Measurements from ENCODE around the gene WDR37.
"Not testable (repeated sequence)": the region's sequence is repeated elsewhere in the genome, so short reads cannot be mapped to it uniquely, and the experiment has no call there.

WDR37 gene

DNA sequence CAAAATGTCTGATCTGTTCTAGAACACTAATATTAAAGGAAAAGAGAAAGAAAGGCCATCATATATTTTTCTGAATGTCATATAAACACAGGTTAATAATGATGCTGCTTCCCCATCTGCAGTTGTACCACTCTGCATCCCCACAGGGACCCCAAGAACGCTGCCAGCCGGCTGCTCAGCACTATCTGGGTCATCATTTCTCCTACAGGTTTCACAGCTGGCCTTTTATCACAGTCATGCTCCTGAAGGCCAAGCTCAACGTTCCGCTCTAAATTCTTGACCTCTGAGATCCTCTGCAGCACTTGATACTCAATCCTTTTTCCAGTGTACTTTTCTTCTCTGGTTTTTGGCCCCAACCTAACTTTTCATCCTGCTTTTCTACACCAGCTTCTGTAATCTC lies 12.0 kb upstream of the WDR37 start:
- DNase-seq, result no peak

DNA sequence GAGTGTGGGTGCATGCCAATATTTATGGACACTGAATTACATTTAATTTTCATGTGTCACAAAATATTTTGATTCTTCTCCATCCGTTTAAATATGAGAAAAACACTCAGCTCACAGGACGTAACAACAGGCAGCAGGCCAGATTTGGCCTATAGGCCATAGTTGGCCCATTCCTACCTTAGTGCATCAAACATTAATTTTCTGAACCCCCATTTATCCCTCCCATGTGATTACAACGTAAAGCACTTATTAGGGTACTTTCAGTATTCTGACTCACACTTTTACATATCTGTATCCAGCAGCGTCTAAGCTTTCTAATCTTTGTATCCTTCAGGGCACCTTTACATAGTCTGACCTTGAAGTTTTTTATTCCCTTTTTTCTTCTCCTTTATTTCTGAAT lies 11.2 kb upstream of the WDR37 start:
- DNase-seq, result no peak

GRCh38 chr10:1045415-1045814 lies 10.8 kb upstream of the WDR37 start:
- no peak for DNase-seq

DNA sequence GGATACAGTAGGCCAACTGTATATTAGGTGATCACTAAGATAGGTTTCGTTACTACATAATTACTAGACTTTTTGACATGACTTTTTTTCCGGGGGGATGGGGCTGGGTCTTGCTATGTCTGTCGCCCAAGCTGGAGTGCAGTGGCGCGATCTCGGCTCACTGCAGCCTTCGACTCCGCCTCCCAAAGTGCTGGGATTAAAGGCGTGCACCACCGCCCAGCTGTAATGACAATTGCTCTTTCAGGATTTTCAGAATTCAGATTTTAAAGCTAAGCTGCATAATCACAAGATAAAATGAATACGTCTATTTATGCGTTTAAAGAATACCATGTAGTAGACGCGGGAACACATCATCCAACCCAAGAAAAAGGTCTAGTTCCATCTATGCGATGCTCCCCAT lies 8.2 kb upstream of the WDR37 start:
- no peak for DNase-seq

DNA sequence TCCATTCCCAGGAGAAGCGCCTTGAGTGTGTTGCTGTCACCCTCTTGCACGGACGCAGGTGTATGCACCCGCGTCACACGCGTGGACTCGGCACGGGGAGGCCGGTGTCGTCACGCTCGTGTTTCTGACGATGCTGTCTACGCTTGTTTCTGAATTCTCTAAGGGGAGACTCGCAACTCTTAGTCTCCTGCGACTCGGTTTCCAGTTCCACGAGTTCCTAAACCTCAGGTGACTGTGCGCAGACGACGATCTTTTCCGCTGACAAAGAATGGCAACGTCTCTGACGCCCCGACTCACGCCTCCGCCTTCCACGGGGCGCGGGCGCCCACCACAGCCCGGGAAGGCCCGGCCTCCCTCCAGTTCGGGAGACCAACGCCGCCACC lies 7.8 kb upstream of the WDR37 start:
- DNase-seq, result no peak

GRCh38 chr10:1048732-1049424 lies 7.3 kb upstream of the WDR37 start, which contains the start of gene IDI1:
Gene IDI1, minus strand, starts transcription at chr10:1049119. Its CDS starts 116 bp downstream, at chr10:1049003.
- DNase-seq, result peak; percentile 94

GRCh38 chr10:1049425-1049958 lies 6.7 kb upstream of the WDR37 start:
- no peak for DNase-seq

DNA sequence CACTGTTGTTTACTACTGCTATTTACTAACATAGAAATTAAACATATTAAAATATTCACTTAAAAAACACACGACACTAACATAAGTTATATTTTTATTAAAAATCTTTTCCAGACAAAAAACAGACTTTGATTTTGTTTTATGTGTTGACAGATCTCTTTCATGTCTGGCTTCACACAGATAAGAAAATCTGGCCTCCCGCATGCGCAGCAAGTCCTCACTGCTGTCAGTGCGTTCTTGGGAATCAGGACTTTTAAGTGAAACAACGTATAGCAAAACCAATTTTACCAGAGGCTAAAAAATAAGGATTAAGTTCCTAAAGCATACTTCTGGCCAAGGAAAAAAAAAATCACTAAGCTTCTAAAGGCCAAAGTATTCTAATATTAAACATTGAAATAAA lies 6.0 kb upstream of the WDR37 start:
- no peak for DNase-seq

- peak; percentile 29 for DNase-seq
Measured at GRCh38 chr10:1050554-1050953, 5.6 kb upstream of the WDR37 start.

DNA sequence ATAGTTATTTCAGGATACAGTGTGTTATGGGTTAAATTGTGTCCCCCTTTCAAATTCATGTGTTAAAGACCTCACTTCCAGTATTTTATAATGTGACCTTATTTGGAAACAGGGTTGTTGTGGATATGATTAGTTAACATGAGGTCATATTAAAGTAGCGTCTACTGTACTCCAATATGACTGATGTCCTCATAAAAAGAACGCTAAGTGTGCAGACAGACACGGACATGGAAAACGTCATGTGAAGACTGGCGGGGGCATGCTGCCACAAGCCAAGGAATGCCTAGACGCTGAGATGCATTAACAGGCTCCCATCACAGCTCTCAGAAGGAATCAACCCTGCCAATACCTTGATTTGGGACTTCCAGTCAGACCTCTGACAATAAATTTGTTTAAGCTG lies 1.5 kb upstream of the WDR37 start:
- no peak for DNase-seq

GRCh38 chr10:1057106-1057657 lies 997 bp downstream of the WDR37 start:
- DNase-seq, result no peak

- no peak for DNase-seq
Measured at GRCh38 chr10:1058017-1058416, 1.8 kb downstream of the WDR37 start.

- no peak for DNase-seq
Measured at GRCh38 chr10:1059902-1060301, 3.7 kb downstream of the WDR37 start.

DNA sequence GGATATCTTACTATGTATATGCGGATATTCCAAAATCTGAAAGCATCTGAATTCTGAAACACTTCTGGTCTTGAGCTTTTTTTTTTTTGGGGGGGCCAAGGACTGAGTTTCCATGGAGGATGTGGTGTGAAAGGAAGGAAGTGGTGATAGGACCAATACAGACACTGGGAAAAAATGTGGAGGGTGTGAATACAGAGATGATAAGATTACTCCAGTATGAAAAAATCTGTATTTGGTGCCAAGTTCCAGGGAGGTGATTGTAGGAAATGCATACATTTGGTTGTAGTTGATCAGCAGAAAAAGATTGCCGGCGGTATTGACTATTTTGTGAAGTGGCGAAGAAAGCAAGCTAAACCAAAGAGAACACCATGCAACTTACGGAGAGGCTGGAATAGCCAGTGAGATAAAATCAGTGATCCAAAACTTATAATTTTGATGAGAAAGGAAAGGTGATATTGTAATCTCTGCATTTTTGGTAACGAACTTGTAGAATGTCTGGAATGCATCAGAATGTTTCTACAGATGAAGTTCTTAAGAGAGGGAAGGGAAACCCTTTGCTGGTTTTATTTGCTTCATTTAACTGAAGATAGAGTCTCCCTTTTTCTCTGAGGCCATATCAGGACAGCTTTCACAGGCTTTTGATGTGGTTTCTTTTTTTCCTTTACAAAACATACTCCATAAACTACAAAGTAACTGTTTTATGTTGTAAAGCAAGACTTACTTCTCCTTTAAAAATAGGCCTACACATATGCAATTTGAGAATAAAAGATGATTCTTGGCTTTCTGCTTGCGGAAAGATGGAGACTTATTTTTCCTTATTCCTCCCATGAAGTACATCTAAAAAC lies 6.0 kb downstream of the WDR37 start:
- no peak for DNase-seq

GRCh38 chr10:1063232-1063865 lies 7.2 kb downstream of the WDR37 start:
- DNase-seq, result peak; percentile 18

- DNase-seq, result no peak
Measured at GRCh38 chr10:1064964-1065247, 8.7 kb downstream of the WDR37 start.

DNA sequence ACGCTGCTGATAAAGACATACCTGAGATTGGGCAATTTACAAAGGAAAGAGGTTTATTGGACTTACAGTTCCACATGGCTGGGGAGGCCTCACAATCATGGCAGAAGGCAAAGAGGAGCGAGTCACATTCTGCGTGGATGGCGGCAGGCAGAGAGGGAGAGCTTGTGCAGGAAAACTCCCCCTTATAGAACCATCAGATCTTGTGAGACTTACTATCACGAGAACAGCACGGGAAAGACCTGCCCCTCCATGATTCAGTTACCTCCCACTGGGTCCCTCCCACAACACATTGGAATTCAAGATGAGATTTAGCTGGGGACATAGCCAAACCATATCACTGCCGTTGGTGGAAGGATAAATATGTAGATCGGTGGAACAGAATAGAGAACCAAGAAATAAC lies 10.5 kb downstream of the WDR37 start:
- not testable (repeated sequence) for DNase-seq

GRCh38 chr10:1068380-1069361 lies 12.5 kb downstream of the WDR37 start:
- no peak for DNase-seq

DNA sequence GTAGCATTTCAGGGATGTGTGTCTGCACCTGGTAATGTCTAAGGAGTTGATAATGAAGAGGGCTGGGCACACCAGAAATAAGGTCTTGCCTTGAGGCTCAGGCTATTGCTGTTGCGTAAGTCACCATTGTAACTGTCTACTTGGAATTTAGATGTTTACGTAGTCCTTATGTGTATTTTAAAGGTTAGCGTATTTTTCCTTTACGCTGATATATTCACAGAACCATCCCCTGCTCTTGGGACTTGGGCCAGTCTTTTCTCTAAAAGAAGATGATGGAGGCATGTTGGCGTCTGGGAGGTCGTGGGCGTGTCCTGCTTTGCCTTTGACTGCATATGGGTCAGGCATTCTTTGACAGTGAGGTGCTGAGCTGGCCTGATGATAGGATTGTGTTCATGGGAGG lies 14.7 kb downstream of the WDR37 start:
- DNase-seq, result no peak

DNA sequence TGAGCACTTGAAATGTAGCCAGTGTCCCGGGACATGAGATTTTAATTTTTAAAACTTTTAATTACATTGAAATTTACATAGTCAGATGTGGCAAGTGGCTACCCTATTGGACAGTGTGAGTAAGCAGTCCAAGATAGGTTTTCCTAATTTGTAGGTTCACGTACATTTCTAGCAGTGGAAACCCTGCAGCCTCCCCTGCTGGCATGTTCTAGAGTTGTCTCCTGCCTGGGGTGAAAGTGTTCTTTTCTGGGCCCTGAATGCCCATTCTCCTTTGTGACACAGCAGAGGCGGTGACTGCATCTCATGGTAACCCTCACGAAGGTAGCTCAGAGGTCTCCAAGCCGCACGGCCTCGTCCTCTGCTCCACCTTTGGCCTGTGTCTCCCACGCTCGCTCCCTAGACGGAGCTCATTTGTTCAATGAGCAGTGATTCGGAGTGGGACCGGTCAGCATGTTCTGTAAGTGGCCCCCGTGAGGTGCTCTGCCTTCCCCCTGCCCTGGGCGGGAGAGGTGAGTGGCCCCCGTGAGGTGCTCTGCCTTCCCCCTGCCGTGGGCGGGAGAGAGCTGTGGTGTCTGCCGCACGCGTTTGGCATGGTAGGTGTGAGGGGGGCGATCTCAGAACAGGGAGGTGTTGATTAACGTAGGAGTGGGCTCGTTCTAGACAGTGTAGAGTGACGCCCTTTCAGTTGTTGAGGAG lies 18.0 kb downstream of the WDR37 start:
- no peak for DNase-seq

DNA sequence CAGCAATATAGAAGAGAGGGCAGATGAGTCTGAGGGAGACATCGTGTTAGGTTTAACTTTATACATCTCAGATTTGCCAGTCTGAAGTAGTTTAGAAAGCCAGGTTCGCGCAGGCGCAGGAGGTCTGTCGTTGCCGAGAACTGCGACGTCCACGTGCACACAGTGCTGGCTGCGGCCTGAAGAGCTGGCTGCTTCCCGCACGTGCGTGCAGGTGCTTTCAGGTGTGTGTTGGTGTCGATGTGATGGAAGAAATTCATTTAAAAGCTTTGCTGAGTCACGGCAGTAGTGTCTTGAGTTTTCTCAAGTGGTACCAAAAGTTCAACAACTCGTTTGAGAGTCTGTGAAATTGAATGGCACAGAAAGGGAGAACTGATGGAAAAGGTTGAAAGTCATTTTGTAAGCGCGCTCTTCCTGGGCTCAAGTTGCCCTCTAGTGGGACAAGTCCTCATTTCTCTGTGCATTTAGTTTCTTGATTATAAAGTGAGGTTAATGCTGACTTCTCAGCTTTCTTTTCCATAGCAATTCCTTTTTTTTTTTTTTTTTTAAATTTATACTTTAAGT lies 18.6 kb downstream of the WDR37 start:
- DNase-seq, result no peak

All from activated effector memory CD4-positive, alpha-beta T cell treated with Interleukin-2 at 50 U/mL for 16 hours (primary cell).